SIG-M5 treated with dmso at 0.1 percent for 504 hours (cell line): ENCODE data around the gene CGB3.

Experiments used
- DNase-seq: peaks from one replicate; lab custom pipeline; 2025; ENCODE audit not compliant: unreplicated experiment; lab: John Stamatoyannopoulos, UW

CGB3 gene

GRCh38 chr19:48988860-48989259, 35.3 kb downstream of the CGB3 start:
- no peak for DNase-seq

GRCh38 chr19:48988286-48988685, 35.8 kb downstream of the CGB3 start:
- DNase-seq: no peak

- DNase-seq: no peak
Measured at GRCh38 chr19:48987323-48987722, 36.8 kb downstream of the CGB3 start.

GRCh38 chr19:48986211-48986610, 37.9 kb downstream of the CGB3 start:
- no peak for DNase-seq

- no peak for DNase-seq
Measured at GRCh38 chr19:48985711-48986110, 38.4 kb downstream of the CGB3 start.

GRCh38 chr19:48982280-48982679, 41.9 kb downstream of the CGB3 start:
- no peak for DNase-seq

- DNase-seq: no peak
Measured at GRCh38 chr19:48977061-48977460, 47.1 kb downstream of the CGB3 start.

GRCh38 chr19:48975947-48976847, 47.9 kb downstream of the CGB3 start:
- DNase-seq: peak; percentile 39
